Suprapubic skin (tissue), 3 donors: ENCODE results near the gene COL6A1.

Experiments
- EP300 ChIP-seq: sonication (generic); formaldehyde crosslinking; IDR thresholded peaks from one replicate; pipeline ENCODE4 v1.6.1; 2017; ENCODE audit warnings: antibody characterized with exemption
- POLR2A ChIP-seq, 2 donors: fragments of 450-650 bp; IDR thresholded peaks; one replicate each; pipeline ENCODE4 v1.6.1; 2017; ENCODE audit warnings: antibody characterized with exemption in 2 of 2, mild to moderate bottlenecking in 2 of 2, moderate library complexity in 2 of 2
- TF ChIP-seq, protein P1 (sequence below), 2 donors: fragments of 200-600 bp in 1 of 2; fragments of 450-650 bp in 1 of 2; sonication (generic) in 1 of 2; IDR thresholded peaks; one replicate each; pipeline ENCODE4 v1.5.1; 2016 to 2019; ENCODE audit warnings: antibody characterized with exemption in 2 of 2, mild to moderate bottlenecking in 1 of 2, moderate library complexity in 1 of 2

GRCh38 chr21:45934554-45934953 lies 47.0 kb upstream of the COL6A1 start:
- TF ChIP-seq, protein P1, sequence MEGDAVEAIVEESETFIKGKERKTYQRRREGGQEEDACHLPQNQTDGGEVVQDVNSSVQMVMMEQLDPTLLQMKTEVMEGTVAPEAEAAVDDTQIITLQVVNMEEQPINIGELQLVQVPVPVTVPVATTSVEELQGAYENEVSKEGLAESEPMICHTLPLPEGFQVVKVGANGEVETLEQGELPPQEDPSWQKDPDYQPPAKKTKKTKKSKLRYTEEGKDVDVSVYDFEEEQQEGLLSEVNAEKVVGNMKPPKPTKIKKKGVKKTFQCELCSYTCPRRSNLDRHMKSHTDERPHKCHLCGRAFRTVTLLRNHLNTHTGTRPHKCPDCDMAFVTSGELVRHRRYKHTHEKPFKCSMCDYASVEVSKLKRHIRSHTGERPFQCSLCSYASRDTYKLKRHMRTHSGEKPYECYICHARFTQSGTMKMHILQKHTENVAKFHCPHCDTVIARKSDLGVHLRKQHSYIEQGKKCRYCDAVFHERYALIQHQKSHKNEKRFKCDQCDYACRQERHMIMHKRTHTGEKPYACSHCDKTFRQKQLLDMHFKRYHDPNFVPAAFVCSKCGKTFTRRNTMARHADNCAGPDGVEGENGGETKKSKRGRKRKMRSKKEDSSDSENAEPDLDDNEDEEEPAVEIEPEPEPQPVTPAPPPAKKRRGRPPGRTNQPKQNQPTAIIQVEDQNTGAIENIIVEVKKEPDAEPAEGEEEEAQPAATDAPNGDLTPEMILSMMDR (IDR thresholded peaks at IDR 0.05), result no peak
- TF ChIP-seq POLR2A (IDR thresholded peaks at IDR 0.05) (no peak), EP300 (no peak)
